ENCODE results near the gene CLDN1.

CLDN1 gene

GRCh38 chr3:190366133-190366532 is 43.9 kb upstream of the CLDN1 start:
- Histone ChIP-seq H3K27ac (no peak overlapping the region), H3K4me3 (ENCODE audit: low read depth in 1 of 2, low read length in 1 of 2) (no peak overlapping the region), H3K9me3 (no peaks in the 10 kb centered on the region), H3K27me3 (no peaks in the 10 kb centered on the region), H3K36me3 (no peaks in the 10 kb centered on the region), H3K4me1 (ENCODE audit: control insufficient read depth in 1 of 2, insufficient read depth in 1 of 2, low read depth in 1 of 2, low read length in 1 of 2) (no peaks in the 10 kb centered on the region)
- TF ChIP-seq, protein P1, sequence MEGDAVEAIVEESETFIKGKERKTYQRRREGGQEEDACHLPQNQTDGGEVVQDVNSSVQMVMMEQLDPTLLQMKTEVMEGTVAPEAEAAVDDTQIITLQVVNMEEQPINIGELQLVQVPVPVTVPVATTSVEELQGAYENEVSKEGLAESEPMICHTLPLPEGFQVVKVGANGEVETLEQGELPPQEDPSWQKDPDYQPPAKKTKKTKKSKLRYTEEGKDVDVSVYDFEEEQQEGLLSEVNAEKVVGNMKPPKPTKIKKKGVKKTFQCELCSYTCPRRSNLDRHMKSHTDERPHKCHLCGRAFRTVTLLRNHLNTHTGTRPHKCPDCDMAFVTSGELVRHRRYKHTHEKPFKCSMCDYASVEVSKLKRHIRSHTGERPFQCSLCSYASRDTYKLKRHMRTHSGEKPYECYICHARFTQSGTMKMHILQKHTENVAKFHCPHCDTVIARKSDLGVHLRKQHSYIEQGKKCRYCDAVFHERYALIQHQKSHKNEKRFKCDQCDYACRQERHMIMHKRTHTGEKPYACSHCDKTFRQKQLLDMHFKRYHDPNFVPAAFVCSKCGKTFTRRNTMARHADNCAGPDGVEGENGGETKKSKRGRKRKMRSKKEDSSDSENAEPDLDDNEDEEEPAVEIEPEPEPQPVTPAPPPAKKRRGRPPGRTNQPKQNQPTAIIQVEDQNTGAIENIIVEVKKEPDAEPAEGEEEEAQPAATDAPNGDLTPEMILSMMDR (IDR thresholded peaks at IDR 0.05) = no peak

GRCh38 chr3:190362258-190362657 is 40.0 kb upstream of the CLDN1 start:
- no peaks in the 10 kb centered on the region for H3K9me3 ChIP-seq
- TF ChIP-seq, protein P1 (IDR thresholded peaks at IDR 0.05) = no peak
- no peaks in the 10 kb centered on the region for H3K36me3 ChIP-seq
- H3K4me3 ChIP-seq (ENCODE audit: low read depth in 1 of 2, low read length in 1 of 2) = no peak overlapping the region
- no peaks in the 10 kb centered on the region for H3K27me3 ChIP-seq
- no peak overlapping the region for H3K27ac ChIP-seq
- no peaks in the 10 kb centered on the region for H3K4me1 ChIP-seq (ENCODE audit: control insufficient read depth in 1 of 2, insufficient read depth in 1 of 2, low read depth in 1 of 2, low read length in 1 of 2)

DNA sequence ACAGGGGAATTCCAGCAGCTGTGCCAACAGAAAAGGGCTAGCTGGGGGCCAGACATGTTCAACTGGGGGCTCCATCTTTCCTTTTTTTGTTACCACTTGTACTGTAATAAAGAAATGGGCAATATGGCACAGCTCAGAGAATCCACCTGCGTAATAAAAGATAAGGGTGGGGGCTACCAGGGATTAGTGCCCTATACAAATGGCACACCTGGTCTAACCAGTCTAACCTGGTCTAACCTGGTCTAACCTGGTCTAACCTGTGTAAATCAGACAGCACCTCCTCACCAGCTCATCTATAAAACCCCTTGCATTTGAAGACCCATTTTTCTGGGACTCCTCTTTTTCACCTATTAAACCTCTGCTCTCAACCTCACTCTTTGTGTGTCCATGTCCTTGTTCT is 39.5 kb upstream of the CLDN1 start:
- no peaks in the 10 kb centered on the region for H3K27me3 ChIP-seq
- H3K27ac ChIP-seq = no peak overlapping the region
- TF ChIP-seq, protein P1 (IDR thresholded peaks at IDR 0.05) = no peak
- no peaks in the 10 kb centered on the region for H3K9me3 ChIP-seq
- no peak overlapping the region for H3K4me3 ChIP-seq (ENCODE audit: low read depth in 1 of 2, low read length in 1 of 2)
- H3K4me1 ChIP-seq (ENCODE audit: control insufficient read depth in 1 of 2, insufficient read depth in 1 of 2, low read depth in 1 of 2, low read length in 1 of 2) = no peaks in the 10 kb centered on the region
- no peaks in the 10 kb centered on the region for H3K36me3 ChIP-seq

GRCh38 chr3:190360228-190360627 is 38.0 kb upstream of the CLDN1 start:
- Histone ChIP-seq H3K27ac (no peak overlapping the region), H3K9me3 (no peaks in the 10 kb centered on the region), H3K4me1 (ENCODE audit: control insufficient read depth in 1 of 2, insufficient read depth in 1 of 2, low read depth in 1 of 2, low read length in 1 of 2) (no peaks in the 10 kb centered on the region), H3K36me3 (no peaks in the 10 kb centered on the region), H3K27me3 (no peaks in the 10 kb centered on the region), H3K4me3 (ENCODE audit: low read depth in 1 of 2, low read length in 1 of 2) (no peak overlapping the region)
- TF ChIP-seq, protein P1 (IDR thresholded peaks at IDR 0.05) = no peak

DNA sequence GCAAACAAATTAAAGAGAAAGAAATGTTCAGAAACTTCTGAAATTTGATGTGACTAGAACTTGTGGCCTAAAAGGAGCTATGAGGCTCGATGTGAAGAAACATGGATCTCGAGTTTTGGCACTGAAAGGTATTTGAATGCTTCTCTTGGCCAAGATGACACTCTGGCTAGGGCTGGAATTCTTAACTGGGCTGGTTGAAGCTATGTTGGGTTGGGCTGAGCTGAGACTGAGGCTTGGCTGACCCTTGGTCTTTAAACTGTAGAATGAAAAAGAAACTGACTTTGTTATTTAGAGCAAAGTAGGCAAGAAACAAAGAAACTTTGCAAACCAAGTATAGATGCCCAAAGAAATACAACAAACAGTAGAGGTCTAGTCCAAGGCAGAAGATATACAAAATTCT is 37.6 kb upstream of the CLDN1 start:
- Histone ChIP-seq H3K4me3 (ENCODE audit: low read depth in 1 of 2, low read length in 1 of 2) (no peak overlapping the region), H3K9me3 (no peaks in the 10 kb centered on the region), H3K27me3 (no peaks in the 10 kb centered on the region), H3K27ac (no peak overlapping the region), H3K36me3 (no peaks in the 10 kb centered on the region), H3K4me1 (ENCODE audit: control insufficient read depth in 1 of 2, insufficient read depth in 1 of 2, low read depth in 1 of 2, low read length in 1 of 2) (no peaks in the 10 kb centered on the region)
- TF ChIP-seq, protein P1 (IDR thresholded peaks at IDR 0.05) = no peak

DNA sequence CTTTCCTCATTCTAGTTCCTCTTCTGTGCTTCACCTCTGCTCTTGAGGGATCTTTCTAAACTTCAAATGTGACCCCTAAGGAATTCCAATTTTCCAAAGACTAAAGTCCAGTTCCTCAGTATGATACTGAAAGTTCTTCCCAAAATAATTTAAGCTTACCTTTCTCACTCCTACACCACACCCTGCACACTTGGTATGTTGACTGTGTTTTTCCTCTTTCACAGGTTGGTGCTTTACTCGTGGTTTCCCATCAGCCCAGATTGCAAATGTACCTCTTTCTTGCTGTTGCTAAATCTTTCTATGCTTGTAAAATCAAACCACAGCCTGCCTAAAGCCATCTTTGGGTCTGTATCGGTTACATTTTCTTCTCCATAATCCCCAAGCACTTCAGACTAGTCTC is 35.2 kb upstream of the CLDN1 start:
- H3K27ac ChIP-seq = no peak overlapping the region
- no peaks in the 10 kb centered on the region for H3K9me3 ChIP-seq
- TF ChIP-seq, protein P1 (IDR thresholded peaks at IDR 0.05) = no peak
- H3K4me1 ChIP-seq (ENCODE audit: control insufficient read depth in 1 of 2, insufficient read depth in 1 of 2, low read depth in 1 of 2, low read length in 1 of 2) = no peaks in the 10 kb centered on the region
- H3K27me3 ChIP-seq = no peaks in the 10 kb centered on the region
- no peaks in the 10 kb centered on the region for H3K36me3 ChIP-seq
- H3K4me3 ChIP-seq (ENCODE audit: low read depth in 1 of 2, low read length in 1 of 2) = no peak overlapping the region
